K562 (cell line): ENCODE results near the gene TRIO. TPM values are rescaled to one million over a fixed set of nuclear protein-coding genes. Genes with fewer than 3 reads are reported as not detected.

Experiments used
- ATAC-seq: fragments of 200-7000 bp; cut with Tn5 transposase; 3 replicates; pipeline ENCODE4 v1.9.1; 2020; ENCODE audit warnings: moderate library complexity
- BruUV-seq: library from RNA; stranded (reverse); fragments of 400-500 nt; replicated peaks from 2 replicates; lab custom pipeline; 2021; lab: Mats Ljungman, UMichigan
- CTCF ChIA-PET: fragments of 300-600 bp; formaldehyde crosslinking; extraction: SDS; loops from one replicate; lab custom pipeline; 2021; ENCODE audit warnings: low intra/inter-chr PET ratio; lab: Yijun Ruan, JAX
- POLR2A ChIA-PET: fragments of 300-600, 350-650 bp; sonication (Branson Sonifier 250); formaldehyde crosslinking; extraction: SDS; loops from one replicate; lab custom pipeline; 2021; ENCODE audit warnings: antibody characterized with exemption, inconsistent platforms; lab: Yijun Ruan, JAX
- DNase-seq, 4 experiments: peaks; one replicate each; pipeline versions ENCODE4 v3.0.0 to v3.0.0-alpha.2; 2011 to 2018; ENCODE audit warnings: low spot score in 3 of 4, mixed read lengths in 3 of 4; ENCODE audit errors: extremely low read depth in 1 of 4
- FAIRE-seq: peaks from 2 replicates; lab custom pipeline; 2011; peaks lifted over from hg19 to GRCh38; lab: Jason Lieb, UNC
- H2AFZ ChIP-seq: 2 replicates; pipeline ENCODE4 v1.6.0; 2011; ENCODE audit warnings: low read depth, low read length, control low read depth, inconsistent platforms
- H3K27ac ChIP-seq: fragments of 200-600 bp; 3 replicates; pipeline ENCODE4 v1.8.0; 2011; ENCODE audit warnings: low read depth, mild to moderate bottlenecking, control low read depth, inconsistent platforms, low read length, moderate library complexity, mixed read lengths; ENCODE audit errors: extremely low read depth
- H3K27me3 ChIP-seq, 2 experiments: fragments of 300-600 bp in 1 of 2; 2 replicates in 1 of 2; 3 replicates in 1 of 2; pipeline versions ENCODE4 v1.6.0 to v1.8.0; 2011; ENCODE audit warnings: inconsistent platforms in 2 of 2, low read length in 2 of 2, mild to moderate bottlenecking in 1 of 2, mixed read lengths in 1 of 2, moderate library complexity in 1 of 2; ENCODE audit not compliant: control insufficient read depth in 2 of 2, insufficient read depth in 2 of 2
- H3K36me3 ChIP-seq: fragments of 300-600 bp; 3 replicates; pipeline ENCODE4 v1.8.0; 2011; ENCODE audit warnings: mild to moderate bottlenecking, low read length, inconsistent platforms; ENCODE audit not compliant: control insufficient read depth, insufficient read depth
- H3K4me1 ChIP-seq, 2 experiments: fragments of 200-600 bp in 1 of 2; replicated peaks in 1 of 2; 2 replicates in 1 of 2; 3 replicates in 1 of 2; pipeline versions ENCODE4 v1.5.1 to v1.8.0; 2011; ENCODE audit warnings: inconsistent platforms in 2 of 2, low read length in 2 of 2, mild to moderate bottlenecking in 1 of 2, mixed read lengths in 1 of 2, moderate library complexity in 1 of 2; ENCODE audit not compliant: control insufficient read depth in 2 of 2, insufficient read depth in 2 of 2
- H3K4me2 ChIP-seq: 2 replicates; pipeline ENCODE4 v1.6.1; 2011; ENCODE audit warnings: low read length, control low read depth, inconsistent platforms, mixed read lengths; ENCODE audit not compliant: insufficient read depth
- H3K4me3 ChIP-seq: fragments of 200-600 bp; sonication (generic), shearing (Covaris generic); 2 replicates; pipeline ENCODE4 v1.5.1; 2016; ENCODE audit warnings: control low read depth, inconsistent platforms
- H3K79me2 ChIP-seq: fragments of 200-600 bp; 3 replicates; pipeline ENCODE4 v1.8.0; 2011; ENCODE audit warnings: low read length, inconsistent platforms; ENCODE audit not compliant: control insufficient read depth, insufficient read depth
- H3K9ac ChIP-seq, 2 experiments: 2 replicates each; pipeline versions ENCODE4 v1.6.0 to v1.6.1; 2011; ENCODE audit warnings: low read depth in 2 of 2, low read length in 2 of 2, control low read depth in 1 of 2, inconsistent platforms in 1 of 2, mild to moderate bottlenecking in 1 of 2, mixed read lengths in 1 of 2; ENCODE audit not compliant: insufficient read depth in 1 of 2
- H3K9me1 ChIP-seq: one replicate; pipeline ENCODE4 v1.6.0; 2011; ENCODE audit warnings: inconsistent platforms, mild to moderate bottlenecking, low read length, moderate library complexity; ENCODE audit not compliant: control insufficient read depth, insufficient read depth
- H3K9me3 ChIP-seq: replicated peaks from 2 replicates; pipeline ENCODE4 v1.5.1; 2011; ENCODE audit warnings: low read depth, low read length, inconsistent platforms; ENCODE audit not compliant: control insufficient read depth, insufficient read depth
- H4K20me1 ChIP-seq: replicated peaks from 2 replicates; pipeline ENCODE4 v1.6.1; 2011; ENCODE audit warnings: low read length, inconsistent platforms, mixed read lengths; ENCODE audit not compliant: control insufficient read depth, insufficient read depth
- ETS1 ChIP-seq: conservative IDR thresholded peaks from 2 replicates; pipeline ENCODE4 v1.6.1; 2011; ENCODE audit warnings: low read depth, mild to moderate bottlenecking, low read length; ENCODE audit not compliant: control insufficient read depth
- HSF4 ChIP-seq: fragments of 250-450 bp; sonication (Bioruptor Pico); IDR thresholded peaks from 2 replicates; pipeline ENCODE4 v2.1.2; 2022; ENCODE audit warnings: mild to moderate bottlenecking, moderate library complexity, borderline replicate concordance
- NR0B1 ChIP-seq: fragments of 450-650 bp; IDR thresholded peaks from one replicate; pipeline ENCODE4 v1.6.1; 2018; ENCODE audit warnings: mild to moderate bottlenecking, moderate library complexity; ENCODE audit not compliant: partially characterized antibody
- PCBP2 ChIP-seq: fragments of 200-400 bp; formaldehyde crosslinking; IDR thresholded peaks from 2 replicates; pipeline ENCODE4 v1.6.1; 2018; ENCODE audit warnings: low read length, low read depth, mild to moderate bottlenecking, moderate library complexity; ENCODE audit not compliant: poor library complexity, severe bottlenecking
- ZNF639 ChIP-seq, 2 experiments: fragments of 200-800 bp in 1 of 2; sonication (Bioruptor generic) in 1 of 2; sonication (generic) in 1 of 2; formaldehyde crosslinking in 1 of 2; IDR thresholded peaks in 1 of 2; conservative IDR thresholded peaks in 1 of 2; 2 replicates each; pipeline versions ENCODE4 v1.5.0 to v1.6.1; 2016 to 2020; ENCODE audit warnings: missing compliant biosample characterization in 1 of 2, missing genetic modification characterization in 1 of 2, missing genetic modification reagents in 1 of 2
- ZNF778 ChIP-seq: fragments of 450-650 bp; formaldehyde crosslinking; IDR thresholded peaks from 2 replicates; pipeline ENCODE4 v1.4.0; 2020; ENCODE audit warnings: mild to moderate bottlenecking, moderate library complexity
- in situ Hi-C: fragments of 300-500 bp; cut with MboI; formaldehyde crosslinking; loops from 4 replicates; pipeline ENCODE4 v1.15.0; 2018; ENCODE audit warnings: inconsistent platforms, mixed read lengths
- intact Hi-C: fragments of 100-400 bp; cut with micrococcal nuclease; formaldehyde crosslinking; loops from 2 replicates; pipeline ENCODE4 v1.14.2; 2022
- polyA plus RNA-seq, 8 experiments: library from polyadenylated mRNA; depleted of rRNA in 4 of 8; stranded (reverse) in 5 of 8; unstranded in 3 of 8; fragments of >200 nt; fragmentation: Nextera tagmentation in 2 of 8; fragmentation: Illumina TruSeq in 1 of 8; extraction: Ambion mirVana in 2 of 8; extraction: Trizol in 1 of 8; gene quantifications; 2 replicates each; pipeline versions ENCODE4 v1.2.1 to v1.2.3, GENCODE V29; 2011 to 2014; ENCODE audit warnings: inconsistent platforms in 1 of 8, missing spikeins in 1 of 8
- total RNA-seq, 7 experiments: library from RNA; depleted of rRNA in 6 of 7; stranded (reverse); fragments of >200 nt in 6 of 7; fragmentation: Illumina TruSeq in 2 of 7; extraction: Trizol in 2 of 7; gene quantifications; 2 replicates each; pipeline versions ENCODE4 v1.2.1 to v1.2.3, GENCODE V29; 2011 to 2021; ENCODE audit warnings: low replicate concordance in 1 of 7

The TRIO gene
- total and polyA plus RNA-seq, 9 of the 15 experiments (the other 6 are each of a cell fraction or from before 2014, with no cell fraction given) = 0.24 to 5.0 (median 1.1) TPM

GRCh38 chr5:14250748-14251701 lies 107.9 kb downstream of the TRIO start (continued):
- TF ChIP-seq HSF4 (CRISPR knock-in tag) = no peak

- ATAC-seq (no peak), DNase-seq (no peak), FAIRE-seq (no peak)
- in situ Hi-C loops (no loop called here), intact Hi-C loops (no loop called here)
- no peaks in the 10 kb centered on the region for H3K36me3 ChIP-seq
- H3K27ac ChIP-seq = no peak overlapping the region
- H3K9me1 ChIP-seq = no peaks in the 10 kb centered on the region
- no peak overlapping the region for H3K4me3 ChIP-seq
- ChIA-PET POLR2A (no interaction called here), CTCF (no interaction called here)
- no peak overlapping the region for H3K9ac ChIP-seq
- H3K79me2 ChIP-seq = no peaks in the 10 kb centered on the region
- TF ChIP-seq PCBP2 = no peak
- TF ChIP-seq ZNF639 (CRISPR knock-in tag; conservative IDR thresholded peaks at IDR 0.05 in 1 of 2, IDR thresholded peaks at IDR 0.05 in 1 of 2) = no peak
- no peak for TF ChIP-seq ZNF778 (CRISPR knock-in tag)
- no peak for TF ChIP-seq ETS1
- TF ChIP-seq NR0B1 = no peak
- peaks cover 0 to 4% of the 10 kb centered on the region in 2 experiments; a peak in 2 of 5 replicates for H3K4me1 ChIP-seq
- peaks cover 5 to 17% of the 10 kb centered on the region in 2 experiments; a peak in 3 of 5 replicates for H3K27me3 ChIP-seq
- BruUV-seq = no TSS peak
- no peak overlapping the region for H2AFZ ChIP-seq
- no peak overlapping the region for H3K4me2 ChIP-seq
- H4K20me1 ChIP-seq = no peaks in the 10 kb centered on the region
- H3K9me3 ChIP-seq = no peaks in the 10 kb centered on the region
Observed at GRCh38 chr5:14251733-14252132, 108.6 kb downstream of the TRIO start.
